GM15510 (cell line): ENCODE results near the gene CDKN1A.

Experiments used
- POLR2A ChIP-seq: IDR thresholded peaks from 3 replicates; pipeline ENCODE4 v1.6.1; 2011; ENCODE audit warnings: borderline replicate concordance; ENCODE audit not compliant: insufficient read length; ENCODE audit errors: extremely low read depth

CDKN1A gene

GRCh38 chr6:36649701-36650484 is 28.6 kb upstream of the CDKN1A start:
- no peak for TF ChIP-seq POLR2A

GRCh38 chr6:36650848-36651478 is 27.6 kb upstream of the CDKN1A start:
- TF ChIP-seq POLR2A: no peak

GRCh38 chr6:36651659-36652379 is 26.7 kb upstream of the CDKN1A start:
- no peak for TF ChIP-seq POLR2A

GRCh38 chr6:36655085-36655724 is 23.3 kb upstream of the CDKN1A start:
- no peak for TF ChIP-seq POLR2A

- no peak for TF ChIP-seq POLR2A
These were observed 22.1 kb upstream of the CDKN1A start for GRCh38 chr6:36656441-36656840.

GRCh38 chr6:36657271-36657670 is 21.2 kb upstream of the CDKN1A start:
- no peak for TF ChIP-seq POLR2A

GRCh38 chr6:36657942-36658544 is 20.5 kb upstream of the CDKN1A start:
- no peak for TF ChIP-seq POLR2A

GRCh38 chr6:36659271-36659670 is 19.2 kb upstream of the CDKN1A start:
- TF ChIP-seq POLR2A: no peak

GRCh38 chr6:36660771-36661471 is 17.6 kb upstream of the CDKN1A start:
- TF ChIP-seq POLR2A: no peak

GRCh38 chr6:36662380-36662779 is 16.1 kb upstream of the CDKN1A start:
- no peak for TF ChIP-seq POLR2A

- TF ChIP-seq POLR2A: no peak
These were observed 15.7 kb upstream of the CDKN1A start for GRCh38 chr6:36662827-36663256.

GRCh38 chr6:36663504-36664446 is 14.7 kb upstream of the CDKN1A start:
- no peak for TF ChIP-seq POLR2A

GRCh38 chr6:36665180-36665579 is 13.3 kb upstream of the CDKN1A start:
- no peak for TF ChIP-seq POLR2A
